Measurements from ENCODE around the gene CCL24. TPM values are rescaled to one million over a fixed set of nuclear protein-coding genes. Genes with fewer than 3 reads are reported as not detected.
A peak's percentile ranks its signal among the peaks of the same experiment; 100 is the strongest.
"Not testable (repeated sequence)": the region's sequence is repeated elsewhere in the genome, so short reads cannot be mapped to it uniquely, and the experiment has no call there.

Gene CCL24
- total RNA-seq, 1 experiment from 2014 or later: not detected

DNA sequence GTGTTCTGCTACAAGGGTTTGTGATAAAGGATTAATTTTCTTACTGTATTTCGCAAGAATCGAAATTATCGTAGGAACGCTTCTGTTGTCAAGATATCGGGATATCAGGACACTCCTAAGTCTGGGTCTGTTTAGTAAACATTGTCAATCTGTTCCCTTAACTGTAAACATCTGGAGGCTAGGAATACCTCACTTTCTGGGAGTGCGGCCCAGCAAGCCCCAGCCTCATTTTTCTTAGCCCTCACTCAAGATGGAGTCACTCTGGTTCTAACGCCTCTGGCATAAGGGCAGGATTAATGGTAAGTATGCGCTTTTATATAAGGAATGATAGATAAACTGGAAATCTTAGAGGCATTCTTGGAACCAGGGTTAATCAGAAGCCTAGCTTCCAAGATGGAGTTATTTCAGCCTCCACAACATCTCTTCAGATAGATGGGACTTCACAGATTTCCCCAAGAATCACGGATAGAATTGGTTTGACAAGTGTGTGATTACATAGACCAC is 30.1 kb upstream of the CCL24 start:
- CTCF ChIA-PET: no interaction called here
- Histone ChIP-seq H3K27me3 (replicated peaks; ENCODE audit: insufficient read depth, low read depth, low read length, poor library complexity) (no peaks in the 10 kb centered on the region), H3K4me3 (ENCODE audit: low read depth, low read length, poor library complexity, severe bottlenecking) (no peak overlapping the region), H3K9me3 (ENCODE audit: low read depth, low read length, poor library complexity, severe bottlenecking) (no peaks in the 10 kb centered on the region), H3K36me3 (ENCODE audit: insufficient read depth, low read length, poor library complexity, severe bottlenecking) (no peaks in the 10 kb centered on the region), H3K4me1 (ENCODE audit: insufficient read depth, low read length, poor library complexity, severe bottlenecking) (peaks cover 17% of the 10 kb centered on the region), H3K27ac (ENCODE audit: low read depth, low read length, poor library complexity, severe bottlenecking) (peak overlapping the region; percentile 65)
- BruUV-seq (replicated peaks): no TSS peak
- intact Hi-C loops (cut with micrococcal nuclease; ENCODE audit: unreplicated experiment): no loop called here
- no peak for DNase-seq (ENCODE audit: low spot score)
- POLR2A ChIA-PET (ENCODE audit: low non-redundant PET): no interaction called here
- no peak for TF ChIP-seq CTCF (conservative IDR thresholded peaks at IDR 0.05; ENCODE audit: low read depth, low read length)
- no peak for TF ChIP-seq EZH2 (IDR thresholded peaks at IDR 0.05; ENCODE audit: borderline replicate concordance, low read depth, low read length, poor library complexity, severe bottlenecking)

DNA sequence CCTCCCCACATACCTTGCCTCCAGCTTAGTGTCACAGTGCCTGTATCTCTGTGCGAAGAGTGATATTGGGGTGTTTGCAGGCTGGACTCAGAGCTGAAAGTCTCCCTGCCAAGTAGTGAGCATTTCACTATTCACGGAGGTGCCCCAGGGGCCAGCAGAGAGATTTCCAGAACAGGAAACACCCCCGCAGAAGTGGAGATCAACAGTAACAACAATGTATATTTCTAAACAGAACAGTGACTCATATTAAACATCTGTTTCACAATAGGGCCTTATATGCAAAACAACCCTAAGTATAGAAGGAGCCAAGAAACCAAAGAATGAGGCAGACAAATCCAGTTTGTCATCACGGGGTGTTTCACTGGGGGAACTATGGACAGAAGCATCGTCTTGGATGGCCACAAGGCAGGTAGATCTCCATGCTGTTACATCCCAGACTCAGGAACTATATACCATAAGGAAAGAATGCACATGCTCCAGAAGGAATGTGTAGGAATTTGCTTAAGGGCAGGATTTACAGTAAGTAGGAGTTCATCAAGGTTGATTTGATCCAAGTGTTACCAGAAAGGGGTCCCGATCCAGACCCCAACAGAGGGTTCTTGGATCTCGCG is 29.3 kb upstream of the CCL24 start:
- CTCF ChIA-PET: no interaction called here
- intact Hi-C loops (cut with micrococcal nuclease; ENCODE audit: unreplicated experiment): no loop called here
- BruUV-seq (replicated peaks): no TSS peak
- no peaks in the 10 kb centered on the region for H3K9me3 ChIP-seq (ENCODE audit: low read depth, low read length, poor library complexity, severe bottlenecking)
- H3K27ac ChIP-seq (ENCODE audit: low read depth, low read length, poor library complexity, severe bottlenecking): peak overlapping the region; percentile 65
- TF ChIP-seq CTCF (conservative IDR thresholded peaks at IDR 0.05; ENCODE audit: low read depth, low read length) (no peak), EZH2 (IDR thresholded peaks at IDR 0.05; ENCODE audit: borderline replicate concordance, low read depth, low read length, poor library complexity, severe bottlenecking) (no peak)
- H3K4me3 ChIP-seq (ENCODE audit: low read depth, low read length, poor library complexity, severe bottlenecking): no peak overlapping the region
- POLR2A ChIA-PET (ENCODE audit: low non-redundant PET): interaction anchor here (0.6 kb wide), 1 partner anchor 178 kb away, joined by 3 read pairs; no protein-coding TSS in a partner anchor
- no peaks in the 10 kb centered on the region for H3K27me3 ChIP-seq (replicated peaks; ENCODE audit: insufficient read depth, low read depth, low read length, poor library complexity)
- peaks cover 17% of the 10 kb centered on the region for H3K4me1 ChIP-seq (ENCODE audit: insufficient read depth, low read length, poor library complexity, severe bottlenecking)
- no peaks in the 10 kb centered on the region for H3K36me3 ChIP-seq (ENCODE audit: insufficient read depth, low read length, poor library complexity, severe bottlenecking)
- DNase-seq (ENCODE audit: low spot score): peak; percentile 85

DNA sequence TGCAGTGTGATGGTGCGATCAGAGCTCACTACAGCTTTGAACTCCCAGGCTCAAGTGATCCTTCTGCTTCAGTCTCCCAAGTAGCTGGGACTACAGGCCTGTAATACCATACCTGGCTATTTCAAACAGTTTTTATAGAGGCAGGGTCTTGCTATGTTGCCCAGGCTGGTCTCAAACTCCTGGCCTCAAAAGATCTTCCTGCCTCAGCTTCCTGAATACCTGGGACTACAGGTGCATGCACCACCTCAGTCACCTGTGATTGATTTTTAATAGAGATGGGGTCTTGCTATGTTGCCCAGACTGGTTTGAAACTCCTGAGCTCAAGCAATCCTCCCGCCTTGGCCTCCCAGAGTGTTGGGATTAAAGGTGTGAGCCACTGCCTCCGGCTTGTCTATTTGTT is 26.4 kb upstream of the CCL24 start:
- no TSS peak for BruUV-seq (replicated peaks)
- Histone ChIP-seq H3K9me3 (ENCODE audit: low read depth, low read length, poor library complexity, severe bottlenecking) (no peaks in the 10 kb centered on the region), H3K27me3 (replicated peaks; ENCODE audit: insufficient read depth, low read depth, low read length, poor library complexity) (no peaks in the 10 kb centered on the region), H3K4me3 (ENCODE audit: low read depth, low read length, poor library complexity, severe bottlenecking) (no peak overlapping the region), H3K27ac (ENCODE audit: low read depth, low read length, poor library complexity, severe bottlenecking) (no peak overlapping the region), H3K4me1 (ENCODE audit: insufficient read depth, low read length, poor library complexity, severe bottlenecking) (peaks cover 17% of the 10 kb centered on the region), H3K36me3 (ENCODE audit: insufficient read depth, low read length, poor library complexity, severe bottlenecking) (no peaks in the 10 kb centered on the region)
- no peak for TF ChIP-seq EZH2 (IDR thresholded peaks at IDR 0.05; ENCODE audit: borderline replicate concordance, low read depth, low read length, poor library complexity, severe bottlenecking)
- DNase-seq (ENCODE audit: low spot score): no peak
- intact Hi-C loops (cut with micrococcal nuclease; ENCODE audit: unreplicated experiment): no loop called here
- ChIA-PET CTCF (no interaction called here), POLR2A (ENCODE audit: low non-redundant PET) (no interaction called here)

DNA sequence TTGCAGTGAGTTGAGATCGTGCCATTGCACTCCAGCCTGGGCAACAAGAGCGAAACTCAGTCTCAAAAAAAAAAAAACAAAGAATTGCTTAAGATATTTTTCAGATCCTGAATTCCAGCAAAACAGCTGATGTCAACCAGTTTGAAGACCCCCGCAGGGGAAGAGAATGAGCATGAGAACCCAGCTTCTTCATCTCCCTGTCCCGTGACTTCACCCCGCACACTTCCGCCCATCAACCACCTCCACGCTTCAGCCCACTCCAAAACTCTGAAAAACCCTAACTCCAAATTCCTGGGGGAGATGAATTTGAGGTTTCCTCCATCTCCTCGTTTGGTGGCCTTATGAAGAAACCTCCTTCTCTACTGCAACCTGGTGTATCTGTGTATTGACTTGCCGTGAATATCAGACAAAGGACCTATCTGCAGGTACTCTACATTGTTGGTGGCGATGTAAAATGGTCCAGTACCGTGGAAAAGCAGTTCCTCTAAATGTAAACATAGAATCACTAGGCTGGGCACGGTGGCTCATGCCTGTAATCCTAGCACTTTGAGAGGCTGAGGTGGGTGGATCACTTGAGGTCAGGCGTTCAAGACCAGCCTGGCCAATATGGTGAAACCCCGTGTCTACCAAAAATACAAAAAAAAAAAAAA is 24.8 kb upstream of the CCL24 start:
- H3K4me3 ChIP-seq (ENCODE audit: low read depth, low read length, poor library complexity, severe bottlenecking); H3K27me3 ChIP-seq (replicated peaks; ENCODE audit: insufficient read depth, low read depth, low read length, poor library complexity); H3K36me3 ChIP-seq (ENCODE audit: insufficient read depth, low read length, poor library complexity, severe bottlenecking); intact Hi-C loops (cut with micrococcal nuclease; ENCODE audit: unreplicated experiment); H3K27ac ChIP-seq (ENCODE audit: low read depth, low read length, poor library complexity, severe bottlenecking); POLR2A ChIA-PET (ENCODE audit: low non-redundant PET); H3K9me3 ChIP-seq (ENCODE audit: low read depth, low read length, poor library complexity, severe bottlenecking); CTCF ChIA-PET; DNase-seq (ENCODE audit: low spot score); BruUV-seq (replicated peaks): not testable (repeated sequence)
- H3K4me1 ChIP-seq (ENCODE audit: insufficient read depth, low read length, poor library complexity, severe bottlenecking): peaks cover 14% of the 10 kb centered on the region

Measured in A673 (cell line).